WTC11 (cell line): Measurements from ENCODE around the gene POLR3B. TPM values are rescaled to one million over a fixed set of nuclear protein-coding genes. Genes with fewer than 3 reads are reported as not detected.

ENCODE experiments used
- CBFB ChIP-seq: sonication (generic); formaldehyde crosslinking; IDR thresholded peaks from 2 replicates; pipeline ENCODE4 v1.8.1; 2022; ENCODE audit warnings: mild to moderate bottlenecking, low read depth, missing genetic modification reagents
- CREM ChIP-seq: sonication (generic); formaldehyde crosslinking; IDR thresholded peaks from 2 replicates; pipeline ENCODE4 v1.8.1; 2022; ENCODE audit warnings: mild to moderate bottlenecking, missing genetic modification reagents, moderate library complexity
- EMX1 ChIP-seq: fragments of 250-450 bp; sonication (Bioruptor Pico); IDR thresholded peaks from 2 replicates; pipeline ENCODE4 v1.8.0; 2021; ENCODE audit warnings: mild to moderate bottlenecking
- ETV6 ChIP-seq: sonication (generic); formaldehyde crosslinking; IDR thresholded peaks from 2 replicates; pipeline ENCODE4 v1.8.1; 2022; ENCODE audit warnings: mild to moderate bottlenecking, missing genetic modification reagents
- GABPB1 ChIP-seq: sonication (generic); formaldehyde crosslinking; IDR thresholded peaks from 2 replicates; pipeline ENCODE4 v1.8.1; 2023; ENCODE audit warnings: mild to moderate bottlenecking, missing genetic modification reagents
- GTF2I ChIP-seq: fragments of 250-450 bp; sonication (Bioruptor Pico); conservative IDR thresholded peaks from 2 replicates; pipeline ENCODE4 v1.4.0; 2021; ENCODE audit warnings: mild to moderate bottlenecking
- HMGA2 ChIP-seq: fragments of 250-450 bp; sonication (Bioruptor Pico); IDR thresholded peaks from 2 replicates; pipeline ENCODE4 v1.4.0; 2021; ENCODE audit warnings: mild to moderate bottlenecking, moderate library complexity
- KAT7 ChIP-seq: sonication (generic); formaldehyde crosslinking; IDR thresholded peaks from 2 replicates; pipeline ENCODE4 v1.8.1; 2023; ENCODE audit warnings: missing genetic modification reagents, mild to moderate bottlenecking, borderline replicate concordance
- TP53 ChIP-seq: sonication (generic); formaldehyde crosslinking; IDR thresholded peaks from 2 replicates; pipeline ENCODE4 v1.8.1; 2023; ENCODE audit warnings: mild to moderate bottlenecking, missing genetic modification reagents
- total RNA-seq: library from RNA; stranded (reverse); gene quantifications from 3 replicates; pipeline ENCODE4 v1.2.3, GENCODE V29; 2021
- TF ChIP-seq, protein P1 (sequence below): fragments of 250-450 bp; sonication (Bioruptor Pico); IDR thresholded peaks from 2 replicates; pipeline ENCODE4 v1.9.0; 2021; ENCODE audit warnings: moderate library complexity, mild to moderate bottlenecking, inconsistent platforms, borderline replicate concordance
- TF ChIP-seq, protein P2 (sequence below): sonication (generic); formaldehyde crosslinking; IDR thresholded peaks from 2 replicates; pipeline ENCODE4 v1.8.0; 2023; ENCODE audit warnings: mild to moderate bottlenecking, missing genetic modification reagents
- TF ChIP-seq, protein P3 (sequence below): fragments of 250-450 bp; sonication (Bioruptor Pico); IDR thresholded peaks from 2 replicates; pipeline ENCODE4 v2.1.2; 2022; ENCODE audit warnings: mild to moderate bottlenecking, moderate library complexity
- TF ChIP-seq, protein P4 (sequence below): fragments of 250-450 bp; sonication (Bioruptor Pico); IDR thresholded peaks from 2 replicates; pipeline ENCODE4 v1.8.0; 2021; ENCODE audit warnings: mild to moderate bottlenecking
- TF ChIP-seq, protein P5 (sequence below): sonication (generic); formaldehyde crosslinking; IDR thresholded peaks from 2 replicates; pipeline ENCODE4 v1.8.1; 2022; ENCODE audit warnings: low read depth, missing genetic modification reagents, borderline replicate concordance
- TF ChIP-seq, protein P6 (sequence below): sonication (generic); formaldehyde crosslinking; IDR thresholded peaks from 2 replicates; pipeline ENCODE4 v1.8.0; 2023; ENCODE audit warnings: missing genetic modification reagents, mild to moderate bottlenecking, borderline replicate concordance
- TF ChIP-seq, protein P7 (sequence below): sonication (generic); formaldehyde crosslinking; IDR thresholded peaks from 2 replicates; pipeline ENCODE4 v1.8.0; 2022; ENCODE audit warnings: mild to moderate bottlenecking, missing genetic modification reagents
- TF ChIP-seq, protein P8 (sequence below): sonication (generic); formaldehyde crosslinking; IDR thresholded peaks from 2 replicates; pipeline ENCODE4 v1.8.1; 2022; ENCODE audit warnings: mild to moderate bottlenecking, moderate library complexity, missing genetic modification reagents
- TF ChIP-seq, protein P9 (sequence below): fragments of 250-450 bp; sonication (Bioruptor Pico); IDR thresholded peaks from 2 replicates; pipeline ENCODE4 v1.9.0; 2021; ENCODE audit warnings: mild to moderate bottlenecking
- TF ChIP-seq, protein P10 (sequence below): sonication (generic); formaldehyde crosslinking; IDR thresholded peaks from 2 replicates; pipeline ENCODE4 v1.8.1; 2023; ENCODE audit warnings: mild to moderate bottlenecking, moderate library complexity, missing genetic modification reagents
- TF ChIP-seq, protein P11 (sequence below): sonication (generic); formaldehyde crosslinking; conservative IDR thresholded peaks from 2 replicates; pipeline ENCODE4 v1.8.1; 2022; ENCODE audit warnings: mild to moderate bottlenecking, missing genetic modification reagents

Gene POLR3B
- total RNA-seq, 1 experiment from 2014 or later = 9.0 TPM

DNA sequence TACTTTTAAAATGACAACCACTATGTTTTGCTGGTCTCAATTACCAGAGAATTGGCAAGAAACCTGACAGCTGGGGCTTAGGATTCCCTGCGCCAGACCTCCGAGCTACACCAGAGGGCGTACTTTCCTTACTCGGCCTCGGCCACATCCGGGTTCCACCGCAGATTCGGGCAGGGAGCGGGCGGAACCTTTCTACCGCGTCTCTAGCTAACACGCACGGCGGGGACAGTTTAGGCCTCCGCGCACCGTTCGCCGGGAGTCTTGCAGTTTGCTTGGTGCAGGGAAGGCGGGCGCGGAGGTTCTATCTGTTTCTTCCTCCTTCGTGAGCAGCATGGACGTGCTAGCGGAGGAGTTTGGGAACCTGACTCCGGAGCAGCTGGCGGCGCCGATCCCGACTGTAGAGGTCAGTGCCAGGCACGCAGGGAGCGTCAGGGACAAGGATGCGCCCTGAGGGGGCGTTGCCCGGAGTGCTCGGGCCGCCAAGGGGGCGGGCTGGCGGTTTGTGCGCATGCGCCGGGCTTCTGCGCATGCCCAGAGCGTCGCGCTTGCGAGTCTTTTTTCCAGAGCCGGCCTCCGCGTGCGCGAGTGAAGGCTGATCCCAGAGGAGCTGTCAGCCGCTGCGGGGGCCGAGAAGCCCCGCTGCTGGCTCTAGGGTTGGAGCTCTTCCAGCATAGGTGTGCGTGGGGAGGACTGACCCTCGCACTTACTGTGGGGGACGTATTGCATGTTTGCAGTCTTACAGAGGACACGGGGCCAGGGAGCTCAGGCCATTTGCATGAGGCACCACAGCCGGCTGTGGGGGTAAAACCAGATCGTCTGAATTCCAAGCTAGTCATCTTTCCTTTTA, at the start of gene POLR3B (continued):
- TF ChIP-seq, protein P1, sequence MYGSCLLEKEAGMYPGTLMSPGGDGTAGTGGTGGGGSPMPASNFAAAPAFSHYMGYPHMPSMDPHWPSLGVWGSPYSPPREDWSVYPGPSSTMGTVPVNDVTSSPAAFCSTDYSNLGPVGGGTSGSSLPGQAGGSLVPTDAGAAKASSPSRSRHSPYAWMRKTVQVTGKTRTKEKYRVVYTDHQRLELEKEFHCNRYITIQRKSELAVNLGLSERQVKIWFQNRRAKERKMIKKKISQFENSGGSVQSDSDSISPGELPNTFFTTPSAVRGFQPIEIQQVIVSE (CRISPR knock-in tag) = no peak
- TF ChIP-seq TP53 (CRISPR knock-in tag) = no peak
- TF ChIP-seq KAT7 (CRISPR knock-in tag) = 0 out of 2 replicates have a peak, but pooled peaks have one; percentile 48
- no peak; the same call in 1 of the 2 replicates for TF ChIP-seq HMGA2 (CRISPR knock-in tag)
- TF ChIP-seq, protein P2, sequence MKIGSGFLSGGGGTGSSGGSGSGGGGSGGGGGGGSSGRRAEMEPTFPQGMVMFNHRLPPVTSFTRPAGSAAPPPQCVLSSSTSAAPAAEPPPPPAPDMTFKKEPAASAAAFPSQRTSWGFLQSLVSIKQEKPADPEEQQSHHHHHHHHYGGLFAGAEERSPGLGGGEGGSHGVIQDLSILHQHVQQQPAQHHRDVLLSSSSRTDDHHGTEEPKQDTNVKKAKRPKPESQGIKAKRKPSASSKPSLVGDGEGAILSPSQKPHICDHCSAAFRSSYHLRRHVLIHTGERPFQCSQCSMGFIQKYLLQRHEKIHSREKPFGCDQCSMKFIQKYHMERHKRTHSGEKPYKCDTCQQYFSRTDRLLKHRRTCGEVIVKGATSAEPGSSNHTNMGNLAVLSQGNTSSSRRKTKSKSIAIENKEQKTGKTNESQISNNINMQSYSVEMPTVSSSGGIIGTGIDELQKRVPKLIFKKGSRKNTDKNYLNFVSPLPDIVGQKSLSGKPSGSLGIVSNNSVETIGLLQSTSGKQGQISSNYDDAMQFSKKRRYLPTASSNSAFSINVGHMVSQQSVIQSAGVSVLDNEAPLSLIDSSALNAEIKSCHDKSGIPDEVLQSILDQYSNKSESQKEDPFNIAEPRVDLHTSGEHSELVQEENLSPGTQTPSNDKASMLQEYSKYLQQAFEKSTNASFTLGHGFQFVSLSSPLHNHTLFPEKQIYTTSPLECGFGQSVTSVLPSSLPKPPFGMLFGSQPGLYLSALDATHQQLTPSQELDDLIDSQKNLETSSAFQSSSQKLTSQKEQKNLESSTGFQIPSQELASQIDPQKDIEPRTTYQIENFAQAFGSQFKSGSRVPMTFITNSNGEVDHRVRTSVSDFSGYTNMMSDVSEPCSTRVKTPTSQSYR (CRISPR knock-in tag) = no peak
- TF ChIP-seq, protein P3, sequence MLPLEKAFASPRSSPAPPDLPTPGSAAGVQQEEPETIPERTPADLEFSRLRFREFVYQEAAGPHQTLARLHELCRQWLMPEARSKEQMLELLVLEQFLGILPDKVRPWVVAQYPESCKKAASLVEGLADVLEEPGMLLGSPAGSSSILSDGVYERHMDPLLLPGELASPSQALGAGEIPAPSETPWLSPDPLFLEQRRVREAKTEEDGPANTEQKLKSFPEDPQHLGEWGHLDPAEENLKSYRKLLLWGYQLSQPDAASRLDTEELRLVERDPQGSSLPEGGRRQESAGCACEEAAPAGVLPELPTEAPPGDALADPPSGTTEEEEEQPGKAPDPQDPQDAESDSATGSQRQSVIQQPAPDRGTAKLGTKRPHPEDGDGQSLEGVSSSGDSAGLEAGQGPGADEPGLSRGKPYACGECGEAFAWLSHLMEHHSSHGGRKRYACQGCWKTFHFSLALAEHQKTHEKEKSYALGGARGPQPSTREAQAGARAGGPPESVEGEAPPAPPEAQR (CRISPR knock-in tag) = no peak
- TF ChIP-seq, protein P4, sequence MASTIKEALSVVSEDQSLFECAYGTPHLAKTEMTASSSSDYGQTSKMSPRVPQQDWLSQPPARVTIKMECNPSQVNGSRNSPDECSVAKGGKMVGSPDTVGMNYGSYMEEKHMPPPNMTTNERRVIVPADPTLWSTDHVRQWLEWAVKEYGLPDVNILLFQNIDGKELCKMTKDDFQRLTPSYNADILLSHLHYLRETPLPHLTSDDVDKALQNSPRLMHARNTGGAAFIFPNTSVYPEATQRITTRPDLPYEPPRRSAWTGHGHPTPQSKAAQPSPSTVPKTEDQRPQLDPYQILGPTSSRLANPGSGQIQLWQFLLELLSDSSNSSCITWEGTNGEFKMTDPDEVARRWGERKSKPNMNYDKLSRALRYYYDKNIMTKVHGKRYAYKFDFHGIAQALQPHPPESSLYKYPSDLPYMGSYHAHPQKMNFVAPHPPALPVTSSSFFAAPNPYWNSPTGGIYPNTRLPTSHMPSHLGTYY = no peak
- TF ChIP-seq, protein P5, sequence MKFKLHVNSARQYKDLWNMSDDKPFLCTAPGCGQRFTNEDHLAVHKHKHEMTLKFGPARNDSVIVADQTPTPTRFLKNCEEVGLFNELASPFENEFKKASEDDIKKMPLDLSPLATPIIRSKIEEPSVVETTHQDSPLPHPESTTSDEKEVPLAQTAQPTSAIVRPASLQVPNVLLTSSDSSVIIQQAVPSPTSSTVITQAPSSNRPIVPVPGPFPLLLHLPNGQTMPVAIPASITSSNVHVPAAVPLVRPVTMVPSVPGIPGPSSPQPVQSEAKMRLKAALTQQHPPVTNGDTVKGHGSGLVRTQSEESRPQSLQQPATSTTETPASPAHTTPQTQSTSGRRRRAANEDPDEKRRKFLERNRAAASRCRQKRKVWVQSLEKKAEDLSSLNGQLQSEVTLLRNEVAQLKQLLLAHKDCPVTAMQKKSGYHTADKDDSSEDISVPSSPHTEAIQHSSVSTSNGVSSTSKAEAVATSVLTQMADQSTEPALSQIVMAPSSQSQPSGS (CRISPR knock-in tag) = no peak
- TF ChIP-seq, protein P6, sequence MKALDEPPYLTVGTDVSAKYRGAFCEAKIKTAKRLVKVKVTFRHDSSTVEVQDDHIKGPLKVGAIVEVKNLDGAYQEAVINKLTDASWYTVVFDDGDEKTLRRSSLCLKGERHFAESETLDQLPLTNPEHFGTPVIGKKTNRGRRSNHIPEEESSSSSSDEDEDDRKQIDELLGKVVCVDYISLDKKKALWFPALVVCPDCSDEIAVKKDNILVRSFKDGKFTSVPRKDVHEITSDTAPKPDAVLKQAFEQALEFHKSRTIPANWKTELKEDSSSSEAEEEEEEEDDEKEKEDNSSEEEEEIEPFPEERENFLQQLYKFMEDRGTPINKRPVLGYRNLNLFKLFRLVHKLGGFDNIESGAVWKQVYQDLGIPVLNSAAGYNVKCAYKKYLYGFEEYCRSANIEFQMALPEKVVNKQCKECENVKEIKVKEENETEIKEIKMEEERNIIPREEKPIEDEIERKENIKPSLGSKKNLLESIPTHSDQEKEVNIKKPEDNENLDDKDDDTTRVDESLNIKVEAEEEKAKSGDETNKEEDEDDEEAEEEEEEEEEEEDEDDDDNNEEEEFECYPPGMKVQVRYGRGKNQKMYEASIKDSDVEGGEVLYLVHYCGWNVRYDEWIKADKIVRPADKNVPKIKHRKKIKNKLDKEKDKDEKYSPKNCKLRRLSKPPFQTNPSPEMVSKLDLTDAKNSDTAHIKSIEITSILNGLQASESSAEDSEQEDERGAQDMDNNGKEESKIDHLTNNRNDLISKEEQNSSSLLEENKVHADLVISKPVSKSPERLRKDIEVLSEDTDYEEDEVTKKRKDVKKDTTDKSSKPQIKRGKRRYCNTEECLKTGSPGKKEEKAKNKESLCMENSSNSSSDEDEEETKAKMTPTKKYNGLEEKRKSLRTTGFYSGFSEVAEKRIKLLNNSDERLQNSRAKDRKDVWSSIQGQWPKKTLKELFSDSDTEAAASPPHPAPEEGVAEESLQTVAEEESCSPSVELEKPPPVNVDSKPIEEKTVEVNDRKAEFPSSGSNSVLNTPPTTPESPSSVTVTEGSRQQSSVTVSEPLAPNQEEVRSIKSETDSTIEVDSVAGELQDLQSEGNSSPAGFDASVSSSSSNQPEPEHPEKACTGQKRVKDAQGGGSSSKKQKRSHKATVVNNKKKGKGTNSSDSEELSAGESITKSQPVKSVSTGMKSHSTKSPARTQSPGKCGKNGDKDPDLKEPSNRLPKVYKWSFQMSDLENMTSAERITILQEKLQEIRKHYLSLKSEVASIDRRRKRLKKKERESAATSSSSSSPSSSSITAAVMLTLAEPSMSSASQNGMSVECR (CRISPR knock-in tag) = peak; percentile 55; the same call in 1 of the 2 replicates
- TF ChIP-seq, protein P7, sequence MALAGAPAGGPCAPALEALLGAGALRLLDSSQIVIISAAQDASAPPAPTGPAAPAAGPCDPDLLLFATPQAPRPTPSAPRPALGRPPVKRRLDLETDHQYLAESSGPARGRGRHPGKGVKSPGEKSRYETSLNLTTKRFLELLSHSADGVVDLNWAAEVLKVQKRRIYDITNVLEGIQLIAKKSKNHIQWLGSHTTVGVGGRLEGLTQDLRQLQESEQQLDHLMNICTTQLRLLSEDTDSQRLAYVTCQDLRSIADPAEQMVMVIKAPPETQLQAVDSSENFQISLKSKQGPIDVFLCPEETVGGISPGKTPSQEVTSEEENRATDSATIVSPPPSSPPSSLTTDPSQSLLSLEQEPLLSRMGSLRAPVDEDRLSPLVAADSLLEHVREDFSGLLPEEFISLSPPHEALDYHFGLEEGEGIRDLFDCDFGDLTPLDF = no peak
- TF ChIP-seq, protein P8, sequence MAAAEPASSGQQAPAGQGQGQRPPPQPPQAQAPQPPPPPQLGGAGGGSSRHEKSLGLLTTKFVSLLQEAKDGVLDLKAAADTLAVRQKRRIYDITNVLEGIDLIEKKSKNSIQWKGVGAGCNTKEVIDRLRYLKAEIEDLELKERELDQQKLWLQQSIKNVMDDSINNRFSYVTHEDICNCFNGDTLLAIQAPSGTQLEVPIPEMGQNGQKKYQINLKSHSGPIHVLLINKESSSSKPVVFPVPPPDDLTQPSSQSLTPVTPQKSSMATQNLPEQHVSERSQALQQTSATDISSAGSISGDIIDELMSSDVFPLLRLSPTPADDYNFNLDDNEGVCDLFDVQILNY (CRISPR knock-in tag) = no peak
- TF ChIP-seq, protein P9, sequence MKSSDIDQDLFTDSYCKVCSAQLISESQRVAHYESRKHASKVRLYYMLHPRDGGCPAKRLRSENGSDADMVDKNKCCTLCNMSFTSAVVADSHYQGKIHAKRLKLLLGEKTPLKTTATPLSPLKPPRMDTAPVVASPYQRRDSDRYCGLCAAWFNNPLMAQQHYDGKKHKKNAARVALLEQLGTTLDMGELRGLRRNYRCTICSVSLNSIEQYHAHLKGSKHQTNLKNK (CRISPR knock-in tag) = no peak
- TF ChIP-seq GABPB1 (CRISPR knock-in tag) = peak; percentile 84
- no peak for TF ChIP-seq GTF2I (CRISPR knock-in tag)
- peak; percentile 91 for TF ChIP-seq ETV6 (CRISPR knock-in tag)
- TF ChIP-seq, protein P10, sequence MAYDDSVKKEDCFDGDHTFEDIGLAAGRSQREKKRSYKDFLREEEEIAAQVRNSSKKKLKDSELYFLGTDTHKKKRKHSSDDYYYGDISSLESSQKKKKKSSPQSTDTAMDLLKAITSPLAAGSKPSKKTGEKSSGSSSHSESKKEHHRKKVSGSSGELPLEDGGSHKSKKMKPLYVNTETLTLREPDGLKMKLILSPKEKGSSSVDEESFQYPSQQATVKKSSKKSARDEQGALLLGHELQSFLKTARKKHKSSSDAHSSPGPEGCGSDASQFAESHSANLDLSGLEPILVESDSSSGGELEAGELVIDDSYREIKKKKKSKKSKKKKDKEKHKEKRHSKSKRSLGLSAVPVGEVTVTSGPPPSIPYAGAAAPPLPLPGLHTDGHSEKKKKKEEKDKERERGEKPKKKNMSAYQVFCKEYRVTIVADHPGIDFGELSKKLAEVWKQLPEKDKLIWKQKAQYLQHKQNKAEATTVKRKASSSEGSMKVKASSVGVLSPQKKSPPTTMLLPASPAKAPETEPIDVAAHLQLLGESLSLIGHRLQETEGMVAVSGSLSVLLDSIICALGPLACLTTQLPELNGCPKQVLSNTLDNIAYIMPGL (CRISPR knock-in tag) = peak; percentile 90
- no peak for TF ChIP-seq EMX1 (CRISPR knock-in tag)
- peak; percentile 76; the same call in 1 of the 2 replicates for TF ChIP-seq CBFB (CRISPR knock-in tag)
- peak; percentile 49; the same call in 1 of the 2 replicates for TF ChIP-seq CREM
- TF ChIP-seq, protein P11, sequence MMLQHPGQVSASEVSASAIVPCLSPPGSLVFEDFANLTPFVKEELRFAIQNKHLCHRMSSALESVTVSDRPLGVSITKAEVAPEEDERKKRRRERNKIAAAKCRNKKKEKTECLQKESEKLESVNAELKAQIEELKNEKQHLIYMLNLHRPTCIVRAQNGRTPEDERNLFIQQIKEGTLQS (CRISPR knock-in tag) = no peak
